ENCODE measurements around the gene FXYD3. TPM values are rescaled to one million over a fixed set of nuclear protein-coding genes. Genes with fewer than 3 reads are reported as not detected.

The FXYD3 gene
- total RNA-seq, 6 experiments from 2014 or later, result 1.0 TPM; not detected in 5

GRCh38 chr19:35162471-35163326 is 47.1 kb downstream of the FXYD3 start:
- intact Hi-C loops (cut with DNase I), result no loop called here
- DNase-seq (no peak), ATAC-seq (no peak)
- Histone ChIP-seq H3K4me3 (no peak overlapping the region), H3K9me3 (no peaks in the 10 kb centered on the region), H3K27me3 (no peaks in the 10 kb centered on the region), H3K36me3 (no peaks in the 10 kb centered on the region), H3K4me1 (peaks cover 0 to 3% (median 0%) of the 10 kb centered on the region in 4 donors), H3K27ac (no peak overlapping the region)
- WGBS (ENCODE audit: insufficient coverage, low coverage, low lambda C conversion rate, missing lambda C conversion rate), result 96% methylated on average over 5 of the region's 6 CpGs
- TF ChIP-seq POLR2A (IDR thresholded peaks at IDR 0.05), result no peak
- TF ChIP-seq CTCF (IDR thresholded peaks at IDR 0.05), result no peak

DNA sequence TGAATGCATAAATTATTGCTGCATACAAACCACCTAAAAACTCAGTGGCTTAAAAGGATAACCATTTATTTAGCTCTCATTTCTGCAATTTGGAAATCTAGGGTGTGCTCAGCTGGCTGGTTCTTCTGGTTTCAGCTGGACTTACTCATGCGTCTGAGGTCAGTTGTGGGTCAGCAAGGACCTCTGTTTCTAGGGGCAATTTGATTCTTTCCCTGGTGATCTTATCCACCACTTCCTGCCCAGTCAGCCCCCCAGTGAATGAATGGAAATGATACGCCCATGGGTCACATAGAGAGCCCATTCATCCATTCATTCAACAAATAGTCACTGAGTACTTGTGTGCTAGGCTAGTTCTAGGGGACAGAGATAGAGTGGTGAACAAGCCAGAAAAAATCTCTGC is 48.8 kb downstream of the FXYD3 start:
- TF ChIP-seq POLR2A (IDR thresholded peaks at IDR 0.05), result no peak
- no peak for TF ChIP-seq CTCF (IDR thresholded peaks at IDR 0.05)
- no peaks in the 10 kb centered on the region for H3K27me3 ChIP-seq
- intact Hi-C loops (cut with DNase I), result no loop called here
- no peak for DNase-seq
- H3K36me3 ChIP-seq, result no peaks in the 10 kb centered on the region
- no peak overlapping the region for H3K4me3 ChIP-seq
- no peak for ATAC-seq
- peaks cover 0 to 10% (median 1%) of the 10 kb centered on the region in 4 donors for H3K4me1 ChIP-seq
- 89% methylated on average over 1 of the region's 2 CpGs for WGBS (ENCODE audit: insufficient coverage, low coverage, low lambda C conversion rate, missing lambda C conversion rate)
- no peaks in the 10 kb centered on the region for H3K9me3 ChIP-seq
- H3K27ac ChIP-seq, result no peak overlapping the region

DNA sequence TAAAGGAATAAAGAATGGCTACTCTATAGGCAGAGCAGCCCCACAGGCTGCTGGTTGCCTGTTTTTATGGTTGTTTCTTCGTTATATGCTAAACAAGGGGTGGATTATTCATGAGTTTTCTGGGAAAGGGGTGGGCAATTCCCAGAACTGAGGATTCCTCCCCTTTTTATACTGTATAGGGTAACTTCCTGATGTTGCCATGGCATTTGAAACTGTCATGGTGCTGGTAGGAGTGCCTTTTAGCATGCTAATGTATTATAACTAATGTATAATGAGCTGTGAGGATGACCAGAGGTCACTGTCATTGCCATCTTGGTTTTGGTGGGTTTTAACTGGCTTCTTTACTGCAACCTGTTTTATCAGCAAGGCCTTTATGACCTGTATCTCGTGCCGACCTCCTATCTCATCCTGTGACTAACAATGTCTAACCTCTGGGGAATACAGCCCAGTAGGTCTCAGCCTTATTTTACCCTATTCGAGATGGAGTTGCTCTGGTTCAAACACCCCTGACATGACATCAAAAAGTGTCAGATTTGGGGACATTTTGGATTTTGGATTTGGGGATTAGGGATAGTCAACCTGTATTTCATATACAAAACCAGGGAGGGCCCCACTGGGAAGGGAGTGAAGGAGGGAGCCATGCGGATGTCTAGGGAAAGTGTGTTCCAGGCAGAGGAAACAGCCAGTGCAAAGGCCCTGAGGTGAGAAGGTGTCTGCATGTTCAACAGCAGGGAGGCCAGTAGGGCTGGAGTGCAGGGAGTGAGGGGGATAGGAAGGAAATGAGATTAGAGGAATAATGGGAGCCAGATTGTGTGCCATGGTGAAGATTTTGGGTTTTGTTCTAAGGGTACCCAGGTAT is 49.8 kb downstream of the FXYD3 start:
- 68% methylated on average over 5 of the region's 5 CpGs for WGBS (ENCODE audit: insufficient coverage, low coverage, low lambda C conversion rate, missing lambda C conversion rate)
- Histone ChIP-seq H3K27me3 (no peaks in the 10 kb centered on the region), H3K4me1 (peaks cover 0 to 15% (median 6%) of the 10 kb centered on the region in 4 donors), H3K4me3 (no peak overlapping the region), H3K36me3 (no peaks in the 10 kb centered on the region), H3K27ac (no peak overlapping the region), H3K9me3 (no peaks in the 10 kb centered on the region)
- DNase-seq (no peak), ATAC-seq (no peak)
- no peak for TF ChIP-seq CTCF (IDR thresholded peaks at IDR 0.05)
- TF ChIP-seq POLR2A (IDR thresholded peaks at IDR 0.05), result no peak
- intact Hi-C loops (cut with DNase I), result no loop called here

- TF ChIP-seq POLR2A (IDR thresholded peaks at IDR 0.05) (no peak), CTCF (IDR thresholded peaks at IDR 0.05) (no peak)
- H3K36me3 ChIP-seq, result no peaks in the 10 kb centered on the region
- DNase-seq (no peak), ATAC-seq (no peak)
- no peak overlapping the region for H3K27ac ChIP-seq
- no peak overlapping the region for H3K4me3 ChIP-seq
- WGBS (ENCODE audit: insufficient coverage, low coverage, low lambda C conversion rate, missing lambda C conversion rate), result 95% methylated on average over 7 of the region's 7 CpGs
- no peaks in the 10 kb centered on the region for H3K9me3 ChIP-seq
- peaks cover 0 to 25% (median 9%) of the 10 kb centered on the region in 4 donors for H3K4me1 ChIP-seq
- intact Hi-C loops (cut with DNase I), result no loop called here
- H3K27me3 ChIP-seq, result no peaks in the 10 kb centered on the region
These were observed 50.8 kb downstream of the FXYD3 start for GRCh38 chr19:35166100-35167063.

All from right lobe of liver (tissue), 6 donors.